NCI-H446 treated with DMSO at 0.1 percent for 48 hours (cell line): ENCODE measurements around the gene PYGL.
"Not testable (repeated sequence)": the region's sequence is repeated elsewhere in the genome, so short reads cannot be mapped to it uniquely, and the experiment has no call there.

Experiments
- DNase-seq: peaks from one replicate; lab custom pipeline; 2025; lab: John Stamatoyannopoulos, UW

PYGL gene

DNA sequence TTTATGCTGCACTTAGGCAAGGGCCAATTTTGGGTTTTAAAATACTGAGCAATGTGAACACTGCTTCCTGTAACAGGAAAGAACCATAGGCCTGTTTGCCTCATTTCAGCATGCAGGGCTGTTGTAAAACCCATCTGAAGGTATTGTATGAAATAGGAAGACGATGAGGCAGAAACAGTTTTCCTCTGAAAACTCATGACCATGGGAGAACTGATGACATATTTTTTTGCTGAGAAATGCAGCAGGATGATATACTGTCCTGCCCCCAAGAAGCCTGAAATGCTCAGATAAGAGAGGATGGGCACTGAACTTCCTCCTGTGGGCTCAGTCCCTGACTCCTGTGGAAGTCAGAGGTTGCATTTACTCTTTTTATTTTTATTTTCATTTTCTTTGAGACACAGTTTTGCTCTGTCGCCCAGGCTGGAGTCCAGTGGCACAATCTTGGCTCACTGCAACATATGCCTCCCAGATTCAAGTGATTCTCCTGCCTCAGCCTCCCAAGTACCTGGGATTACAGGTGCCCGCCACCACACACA lies 17.4 kb downstream of the PYGL start:
- DNase-seq: no peak

DNA sequence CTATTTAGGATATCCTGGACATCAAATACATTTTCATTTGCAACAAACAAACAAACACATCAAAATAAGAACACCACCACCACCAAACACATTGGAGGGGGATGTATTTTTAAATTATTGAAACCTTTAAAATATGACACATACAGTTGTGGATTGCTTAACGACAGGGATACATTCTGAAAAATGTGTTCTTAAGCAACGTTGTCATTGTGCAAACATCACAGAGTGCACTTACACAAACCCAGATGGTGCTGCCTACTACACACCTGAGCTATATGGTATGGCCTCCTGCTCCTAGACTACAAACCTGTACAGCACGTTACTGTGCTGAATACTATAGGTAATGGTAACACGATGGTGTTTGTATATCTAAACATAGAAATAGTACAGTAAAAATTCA lies 19.4 kb downstream of the PYGL start:
- no peak for DNase-seq

DNA sequence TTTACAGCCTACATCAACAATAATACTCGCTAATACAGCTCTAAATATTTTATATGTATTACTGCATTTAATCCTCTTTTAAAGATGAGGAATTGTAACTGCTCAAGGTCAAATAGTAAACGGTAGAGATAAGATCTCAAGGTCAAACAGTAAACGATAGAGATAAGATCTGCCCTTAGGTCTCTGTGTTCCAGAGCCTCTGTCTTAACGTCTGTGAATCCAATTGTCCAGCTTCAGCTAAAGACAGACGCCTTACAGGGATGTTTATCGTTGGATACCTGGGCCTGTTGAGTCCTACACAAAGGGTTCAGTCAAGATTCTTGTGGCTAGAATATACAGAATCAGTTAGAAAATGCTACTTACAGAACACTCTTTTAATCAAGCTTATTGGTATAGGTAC lies 20.0 kb downstream of the PYGL start:
- DNase-seq: no peak

DNA sequence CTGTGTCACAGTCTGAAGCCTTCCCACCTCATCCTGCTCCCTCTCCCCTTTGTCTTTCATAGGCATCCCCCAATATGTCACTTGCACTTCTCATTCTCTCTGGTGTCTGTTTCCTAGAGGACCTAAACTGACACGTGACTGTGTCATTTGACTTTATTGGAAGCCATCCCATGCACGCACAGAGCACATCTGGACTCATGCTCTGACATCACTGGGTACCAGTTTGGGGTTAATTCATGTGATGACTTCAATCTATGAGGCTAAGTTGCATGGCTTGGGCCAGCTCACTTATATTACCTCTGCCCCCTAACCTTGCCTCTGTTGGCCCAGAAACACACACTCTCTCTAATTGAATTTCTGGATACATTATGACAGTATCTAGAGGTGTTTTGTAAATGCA lies 21.5 kb downstream of the PYGL start:
- DNase-seq: no peak

DNA sequence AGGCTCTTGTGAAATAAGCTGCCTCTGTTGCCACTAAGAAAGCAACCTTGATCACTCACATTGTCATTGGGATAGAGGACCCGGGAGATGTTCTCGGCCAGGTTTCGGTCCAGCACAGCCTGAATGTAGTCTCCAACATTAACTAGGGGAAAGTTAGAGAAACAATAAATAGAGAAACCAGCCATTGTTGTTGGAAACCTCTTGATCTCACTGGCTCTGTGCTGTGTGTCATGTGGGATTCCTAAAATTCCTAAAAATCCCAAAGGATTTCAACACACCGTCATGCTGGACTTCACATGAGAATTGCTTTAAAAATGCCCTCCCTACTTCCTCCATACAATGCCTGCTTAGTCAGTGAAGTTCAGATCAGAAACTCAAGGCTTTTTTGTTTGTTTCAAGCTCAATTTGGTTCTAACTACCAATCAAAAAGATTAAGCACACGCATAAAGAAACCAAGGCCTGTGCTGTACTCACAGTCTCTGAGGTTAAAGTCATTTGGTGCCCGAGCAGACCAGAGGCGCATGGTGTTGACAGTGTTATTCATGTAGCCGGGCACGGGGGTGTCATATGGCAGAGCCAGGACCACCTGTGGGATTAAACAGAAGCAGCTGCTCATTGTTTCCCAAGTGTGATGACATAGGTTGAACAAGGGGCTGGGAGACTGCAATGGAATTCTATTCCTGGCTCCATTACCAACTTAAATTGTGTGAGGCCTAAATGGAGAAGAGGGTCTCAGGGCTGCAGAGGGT lies 23.6 kb downstream of the PYGL start:
- no peak for DNase-seq

DNA sequence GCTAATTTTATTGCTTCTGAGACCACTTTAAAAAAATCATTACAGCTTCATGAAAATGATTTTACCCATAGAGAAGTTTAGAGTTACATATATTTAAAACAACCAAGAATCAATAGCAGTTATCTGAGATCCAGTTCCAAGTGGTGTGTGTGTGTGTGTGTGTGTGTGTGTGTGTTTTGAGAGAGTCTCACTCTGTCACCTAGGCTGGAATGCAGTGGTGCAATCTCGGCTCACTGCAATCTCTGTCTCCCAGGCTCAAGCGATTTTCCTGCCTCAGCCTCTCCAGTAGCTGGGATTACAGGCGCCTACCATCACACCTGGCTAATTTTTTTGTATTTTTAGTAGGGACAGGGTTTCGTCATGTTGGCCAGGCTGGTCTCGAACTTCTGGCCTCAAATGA lies 24.8 kb downstream of the PYGL start:
- DNase-seq: not testable (repeated sequence)

DNA sequence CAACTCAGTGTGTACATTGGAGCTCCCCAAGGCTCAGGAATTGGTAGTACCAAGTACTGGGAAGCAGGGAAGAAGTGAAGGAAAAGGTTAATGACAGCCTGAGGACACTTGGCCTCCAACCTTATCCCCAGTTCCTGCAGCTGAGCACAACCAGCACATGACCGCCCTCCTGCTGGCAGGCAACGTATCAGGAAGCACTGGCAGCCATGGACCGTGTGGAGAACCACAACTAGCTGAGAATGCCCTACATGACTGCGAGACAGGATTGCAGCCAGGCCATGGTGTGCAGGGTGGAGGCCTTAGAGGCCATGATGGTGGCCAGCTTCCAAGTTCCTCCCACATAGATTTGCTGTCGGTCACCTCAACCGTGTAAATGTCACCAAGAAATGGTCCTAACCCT lies 26.8 kb downstream of the PYGL start:
- DNase-seq: no peak

DNA sequence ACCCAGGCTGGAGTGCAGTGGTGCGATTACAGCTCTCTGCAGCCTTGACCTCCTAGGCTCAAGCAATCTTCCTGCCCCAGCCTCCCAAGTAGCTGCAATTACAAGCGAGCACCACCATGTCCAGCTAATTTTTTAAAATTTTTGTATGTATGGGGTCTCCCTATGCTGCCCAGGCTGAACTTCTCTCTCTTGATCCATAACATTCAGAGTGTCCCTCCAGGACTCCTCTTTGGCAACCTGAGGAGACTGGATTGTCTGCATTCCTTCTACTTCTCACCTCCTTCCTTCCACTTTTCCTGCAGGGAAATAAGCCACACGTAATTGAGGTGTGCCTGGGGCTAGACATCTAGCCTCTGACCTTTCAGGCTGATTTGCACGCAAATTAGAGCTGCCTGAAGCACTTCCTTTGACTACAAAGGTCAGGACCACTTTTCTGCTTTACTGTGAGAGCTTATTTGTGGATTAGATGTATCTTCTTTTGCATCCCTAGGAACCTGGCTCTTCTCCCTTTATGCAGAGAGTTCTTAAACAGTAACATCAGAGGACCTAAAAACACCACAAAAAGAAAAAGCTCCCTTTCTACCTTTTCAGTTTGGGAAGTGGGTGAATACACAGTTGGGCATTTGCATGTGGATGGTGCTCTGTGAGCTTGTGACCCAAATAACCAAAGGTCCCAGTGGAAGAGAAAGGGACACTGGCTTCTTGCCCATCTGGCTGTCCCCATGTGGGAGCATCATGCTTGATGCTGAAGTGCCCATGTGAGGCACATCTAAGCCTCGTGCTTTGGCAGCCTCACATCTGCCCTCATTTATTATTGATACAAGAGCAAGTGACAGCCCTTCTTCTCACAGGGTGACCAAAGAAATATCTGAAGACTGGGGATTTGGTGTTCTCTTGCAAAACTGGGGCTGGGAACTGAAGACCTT lies 33.5 kb downstream of the PYGL start:
- no peak for DNase-seq

DNA sequence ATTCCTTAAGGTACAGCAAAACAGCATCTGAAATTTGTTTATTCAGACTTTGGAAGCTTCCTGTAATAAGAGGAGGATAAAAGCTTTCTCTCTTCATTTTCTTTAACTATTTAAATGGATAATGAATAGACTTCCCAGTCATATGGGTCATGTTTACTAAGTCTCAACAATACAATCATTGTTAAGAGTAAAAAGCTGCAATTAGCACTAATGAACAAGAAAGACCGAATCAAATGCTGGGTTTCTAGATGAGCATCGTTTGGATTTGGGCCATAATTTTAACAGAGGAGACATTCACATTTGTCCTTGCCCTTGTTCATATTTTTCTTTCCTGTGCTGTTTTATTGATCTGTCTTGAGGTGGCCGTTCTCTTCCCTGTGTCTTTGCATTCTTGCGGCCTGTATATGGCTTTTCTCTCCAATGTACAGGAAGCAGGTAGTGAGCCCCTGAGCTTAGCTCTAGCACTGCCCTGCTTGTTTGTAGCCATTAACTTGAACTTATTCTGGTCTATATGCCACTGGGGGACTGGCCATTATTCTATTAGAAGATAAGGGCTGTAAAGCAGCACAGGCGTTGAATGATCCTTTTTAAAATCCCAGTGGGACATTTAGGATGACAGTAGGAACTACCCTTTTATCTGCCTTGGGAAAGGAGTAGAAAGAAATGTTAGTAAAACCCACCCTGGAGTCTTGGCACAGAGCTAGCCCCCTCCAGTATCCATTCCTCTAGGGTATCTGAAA lies 37.8 kb downstream of the PYGL start:
- no peak for DNase-seq

DNA sequence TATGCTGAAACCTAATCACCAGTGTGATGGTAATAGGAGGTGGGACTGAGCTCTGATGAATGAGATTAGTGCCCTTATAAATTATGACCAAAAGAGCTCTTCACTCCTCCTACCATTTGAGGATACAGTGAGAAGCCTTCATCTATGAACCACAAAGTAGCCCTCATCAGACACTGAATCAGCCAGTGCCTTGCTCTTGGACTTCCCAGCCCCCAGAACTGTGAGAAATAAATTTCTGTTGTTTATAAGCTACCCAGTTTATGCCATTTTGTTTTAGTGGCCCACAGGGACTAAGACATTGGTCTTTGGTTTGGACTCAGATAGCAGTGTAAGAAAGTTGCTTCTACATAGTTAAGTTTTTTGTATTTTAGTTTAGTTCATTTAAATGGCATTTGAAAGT lies 39.6 kb downstream of the PYGL start:
- DNase-seq: no peak

DNA sequence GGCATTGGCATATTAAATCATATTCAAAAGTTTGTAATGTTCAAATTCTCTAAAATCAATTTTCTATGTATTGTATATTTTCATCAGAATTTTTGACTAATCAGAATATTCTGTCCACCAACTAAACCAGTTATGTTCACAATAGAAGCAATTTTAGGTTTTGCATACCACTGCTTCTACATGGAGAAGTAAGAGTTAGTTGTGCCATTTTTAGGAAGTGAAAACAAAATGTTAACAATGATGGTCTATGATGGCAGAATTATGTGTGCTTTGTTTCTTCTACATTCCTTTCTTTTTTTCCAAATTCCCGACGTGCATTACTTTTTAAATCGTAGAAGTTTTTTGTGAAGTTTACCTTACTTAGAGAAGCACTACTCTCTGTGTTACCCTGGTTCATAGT lies 42.9 kb downstream of the PYGL start:
- no peak for DNase-seq

DNA sequence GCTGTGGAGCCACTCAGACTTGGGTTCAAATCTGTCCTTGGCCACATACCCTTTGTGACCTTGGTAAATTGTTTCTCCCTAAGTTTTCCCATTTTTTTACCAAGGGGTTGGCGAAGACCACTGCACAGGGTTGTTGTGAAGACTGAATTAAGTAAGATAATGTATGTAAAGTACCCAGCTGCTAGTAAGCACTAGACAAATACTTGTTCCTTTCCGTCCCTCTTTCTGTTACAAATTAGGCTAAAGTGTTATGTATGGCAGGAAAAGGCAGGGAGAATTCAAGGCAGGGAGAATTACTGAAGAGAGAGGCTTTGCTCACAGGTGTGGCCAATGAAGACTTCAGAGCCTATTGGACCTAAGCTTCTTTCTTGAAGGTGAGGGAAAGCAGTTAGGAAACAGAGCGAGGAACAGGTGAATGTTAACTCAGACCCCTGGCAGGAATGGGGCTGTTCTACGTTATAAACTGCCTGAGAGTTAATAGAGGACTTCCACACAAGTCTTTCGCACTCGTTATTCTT lies 46.6 kb downstream of the PYGL start:
- no peak for DNase-seq

DNA sequence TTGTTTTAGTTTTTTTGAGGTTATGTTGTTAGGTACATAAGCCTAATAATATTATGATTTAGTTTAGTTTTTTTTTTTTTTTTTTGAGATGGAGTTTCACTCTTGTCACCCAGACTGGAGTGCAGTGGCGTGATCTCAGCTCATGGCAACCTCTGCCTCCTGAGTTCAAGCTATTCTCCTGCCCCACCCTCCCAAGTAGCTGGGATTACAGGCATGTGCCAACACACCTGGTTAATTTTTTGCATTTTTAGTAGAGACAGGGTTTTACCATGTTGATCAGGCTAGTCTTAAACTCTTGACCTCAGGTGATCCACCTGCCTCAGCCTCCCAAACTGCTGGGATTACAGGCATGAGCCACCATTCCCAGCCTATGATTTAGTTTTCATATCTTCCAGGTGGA lies 47.3 kb downstream of the PYGL start:
- not testable (repeated sequence) for DNase-seq

DNA sequence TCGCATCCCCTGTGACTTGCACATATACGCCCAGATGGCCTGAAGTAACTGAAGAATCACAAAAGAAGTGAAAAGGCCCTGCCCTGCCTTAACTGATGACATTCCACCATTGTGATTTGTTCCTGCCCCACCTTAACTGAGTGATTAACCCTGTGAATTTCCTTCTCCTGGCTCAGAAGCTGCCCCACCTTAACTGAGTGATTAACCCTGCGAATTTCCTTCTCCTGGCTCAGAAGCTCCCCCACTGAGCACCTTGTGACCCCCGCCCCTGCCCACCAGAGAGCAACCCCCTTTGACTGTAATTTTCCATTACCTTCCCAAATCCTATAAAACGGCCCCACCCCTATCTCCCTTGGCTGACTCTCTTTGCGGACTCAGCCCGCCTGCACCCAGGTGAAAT lies 47.9 kb downstream of the PYGL start:
- DNase-seq: not testable (repeated sequence)

DNA sequence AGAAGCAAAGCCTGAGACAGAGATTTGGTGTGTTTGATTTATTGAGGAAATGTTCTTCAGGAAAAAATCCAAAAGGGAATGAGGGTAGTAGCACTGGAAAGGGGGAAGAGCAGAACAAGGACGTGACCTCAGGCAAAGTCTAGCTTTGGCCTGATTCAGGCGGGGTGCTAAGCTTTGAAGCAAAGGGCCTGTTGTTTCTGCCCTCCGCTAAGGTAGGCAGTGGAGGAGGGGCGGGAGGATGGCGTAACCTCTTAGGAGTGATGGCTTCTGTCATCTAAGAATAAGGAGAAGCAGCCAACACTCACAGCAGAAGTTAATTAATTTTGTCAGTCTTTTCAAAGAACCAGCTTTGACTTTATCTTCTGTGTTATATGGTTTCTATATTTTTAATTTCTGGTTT lies 52.0 kb downstream of the PYGL start:
- DNase-seq: no peak

DNA sequence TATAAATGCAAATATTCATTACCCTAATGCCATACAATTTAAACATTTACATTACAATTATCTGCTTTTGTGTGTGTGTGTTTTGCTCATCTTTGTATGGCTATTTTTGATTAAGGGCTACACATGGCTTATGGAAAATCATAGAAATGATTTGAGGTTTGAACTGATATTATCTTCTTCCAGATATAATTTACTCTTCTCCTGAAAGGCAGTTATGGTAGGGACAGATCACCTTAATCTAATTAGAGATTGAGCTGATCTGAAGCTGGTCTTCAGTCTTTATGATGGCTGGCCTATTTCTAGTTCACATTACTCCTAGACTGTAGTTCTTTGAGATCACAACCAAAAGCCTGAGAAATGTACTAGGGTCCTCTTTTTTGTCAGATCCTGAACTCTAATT lies 56.8 kb downstream of the PYGL start:
- DNase-seq: no peak

DNA sequence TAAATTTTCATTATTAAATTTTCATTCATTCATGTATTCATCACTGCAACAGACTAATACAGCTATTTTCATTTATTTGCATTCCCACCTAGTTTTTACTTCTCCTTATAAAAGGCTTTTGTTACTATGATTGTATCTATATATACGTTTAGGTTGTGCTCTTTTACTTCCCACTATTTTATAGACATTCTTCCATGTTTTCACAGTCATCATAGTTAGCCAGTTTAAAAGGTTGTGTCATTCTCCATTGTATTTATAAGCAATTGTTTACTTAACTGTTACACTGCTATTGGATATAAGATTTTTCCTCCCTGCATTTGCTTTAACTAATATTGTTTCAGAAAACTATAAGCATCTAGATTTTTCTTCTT lies 60.5 kb downstream of the PYGL start:
- DNase-seq: no peak

DNA sequence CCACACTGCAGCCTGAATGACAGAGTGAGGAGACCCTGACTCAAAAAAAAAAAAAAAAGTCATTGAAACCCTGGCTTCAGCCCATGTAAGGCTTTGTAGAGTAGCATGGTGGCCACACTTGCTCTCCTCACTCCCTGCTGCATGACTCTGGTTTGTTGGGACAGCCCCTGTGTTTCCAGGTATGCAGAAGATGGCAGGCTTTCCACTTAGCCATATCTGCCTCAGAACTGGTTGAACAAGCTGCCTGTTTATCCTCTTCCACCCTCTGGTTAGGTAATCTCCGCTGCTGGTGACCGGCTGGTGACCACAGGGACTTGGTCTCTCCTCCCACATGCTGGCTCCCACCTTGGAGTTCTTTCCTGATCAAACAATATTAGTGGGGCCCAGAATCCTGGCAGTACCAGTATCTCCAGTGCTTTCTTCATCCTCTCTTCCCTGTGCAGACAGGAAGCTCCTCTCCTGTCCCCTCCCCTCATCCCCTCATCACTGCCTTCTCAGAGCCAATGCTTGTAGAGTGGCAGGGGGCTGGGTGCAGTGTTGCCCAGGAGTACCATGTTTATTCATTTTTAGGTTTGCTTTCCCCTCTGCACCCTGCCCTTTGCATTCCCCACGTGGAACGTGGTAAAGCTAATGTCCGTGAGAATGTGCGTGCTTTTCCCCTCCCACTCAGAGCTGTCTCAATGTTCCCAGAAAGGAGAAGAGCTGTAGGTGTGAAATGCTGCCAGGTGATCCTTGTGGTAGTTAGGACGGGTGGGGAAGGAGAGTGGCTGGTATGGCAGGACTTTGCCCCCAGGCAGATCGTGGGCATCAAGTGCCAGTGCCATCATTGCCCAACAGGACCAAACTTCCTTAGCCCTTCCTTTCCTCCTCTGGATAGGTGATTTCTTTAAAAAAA lies 61.1 kb downstream of the PYGL start:
- no peak for DNase-seq

DNA sequence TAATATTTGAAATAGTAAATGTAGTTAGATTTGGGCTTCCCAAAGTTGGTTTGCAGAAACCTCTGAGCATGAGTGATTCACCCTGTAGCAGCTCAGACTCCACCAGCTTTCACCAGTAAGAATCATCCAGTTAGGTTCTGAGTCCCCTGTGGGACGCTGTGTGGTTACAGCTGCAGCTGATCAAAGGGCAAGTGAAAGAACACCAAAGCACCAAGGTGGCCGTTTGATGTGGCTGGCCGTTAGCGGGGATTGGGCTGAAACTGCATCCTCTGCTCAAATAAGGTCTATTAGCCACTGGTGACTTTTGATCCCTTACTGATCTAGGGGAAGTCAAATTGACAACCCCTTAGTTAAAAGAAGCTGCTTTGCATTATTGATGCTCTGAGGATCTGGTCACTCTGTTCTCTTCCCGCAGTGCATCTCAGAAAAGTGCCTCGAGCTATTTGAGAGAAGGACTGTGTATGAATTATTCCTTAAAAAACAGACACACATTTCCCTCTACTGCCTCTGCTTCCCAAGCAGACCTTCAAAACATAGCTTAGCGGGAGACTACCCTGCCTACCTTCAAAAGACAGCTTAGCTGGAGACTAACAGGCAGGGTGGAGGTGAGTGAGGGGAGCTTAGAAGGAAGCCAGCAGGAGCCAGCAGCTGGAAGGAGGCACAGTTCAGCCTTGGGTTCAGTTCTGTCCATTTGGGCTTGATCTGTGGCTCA lies 68.8 kb downstream of the PYGL start:
- DNase-seq: no peak

DNA sequence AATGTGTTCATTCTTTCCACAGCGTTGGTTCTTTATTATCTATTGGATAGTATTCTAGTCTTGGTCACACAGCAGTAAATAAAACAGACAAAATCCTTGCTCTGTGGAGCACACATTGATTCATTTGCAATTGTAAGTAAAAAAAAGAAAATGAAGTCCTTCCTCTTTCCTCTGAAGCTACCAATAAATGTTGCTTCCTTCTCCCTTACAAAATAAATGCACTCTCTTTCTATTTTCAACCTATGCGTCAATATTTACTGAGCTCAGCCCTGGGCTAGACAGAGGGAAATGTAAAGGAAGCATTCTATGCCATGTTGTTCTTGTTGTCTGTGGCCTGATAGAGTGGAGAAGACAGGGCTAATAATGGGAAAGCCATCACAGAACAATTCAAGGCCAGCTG lies 69.5 kb downstream of the PYGL start:
- DNase-seq: no peak
